ENCODE measurements around the gene FAM89B.

The FAM89B gene

DNA sequence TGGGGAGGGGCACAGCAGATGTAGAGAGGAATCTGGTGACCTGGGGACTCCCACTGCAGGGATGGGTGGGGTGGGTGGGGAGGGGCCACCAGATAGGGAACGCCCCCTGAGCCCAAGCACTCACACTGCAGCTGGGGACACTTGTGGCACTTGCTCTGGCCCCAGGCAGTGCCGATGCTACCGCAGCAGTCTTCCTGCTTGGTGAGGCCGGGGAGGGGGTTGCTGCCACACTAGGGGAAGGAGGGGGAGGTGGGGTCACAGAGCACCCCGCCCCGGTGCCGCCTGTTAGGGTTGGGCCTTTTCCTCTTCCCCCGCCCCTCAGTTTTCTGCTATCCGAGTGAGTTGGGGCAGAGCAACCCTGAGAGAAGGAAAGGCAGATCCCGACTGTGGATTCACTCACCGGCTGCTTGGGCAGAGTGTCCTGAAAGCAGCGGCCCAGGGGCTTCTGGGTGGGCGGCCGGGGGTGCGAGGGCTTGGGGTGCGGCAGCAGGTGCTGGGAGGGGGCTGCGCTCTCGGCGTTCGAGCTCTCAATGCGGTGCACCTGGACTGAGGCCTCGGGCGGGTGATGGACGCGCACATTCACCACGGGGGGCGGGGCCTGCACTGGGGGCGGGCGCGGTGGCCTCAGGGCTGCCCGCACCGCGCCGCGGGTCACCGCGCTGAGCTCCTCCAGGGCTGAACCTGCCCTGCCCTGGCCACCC is 18.9 kb upstream of the FAM89B start:
- H3K9me3 ChIP-seq (ENCODE audit: insufficient read depth, low read length) = no peaks in the 10 kb centered on the region
- H3K4me2 ChIP-seq (ENCODE audit: low read depth, low read length, poor library complexity, severe bottlenecking) = no peak overlapping the region
- no peak overlapping the region for H3K27ac ChIP-seq (ENCODE audit: low read depth, low read length)
- no peak overlapping the region for H3K9ac ChIP-seq (ENCODE audit: low read length)
- H3K79me2 ChIP-seq (ENCODE audit: insufficient read depth, low read length) = no peaks in the 10 kb centered on the region
- no peaks in the 10 kb centered on the region for H4K20me1 ChIP-seq (ENCODE audit: low read depth, low read length)
- no peaks in the 10 kb centered on the region for H3K36me3 ChIP-seq (ENCODE audit: low read length)
- H3F3A ChIP-seq (ENCODE audit: insufficient read depth) = no peaks in the 10 kb centered on the region
- H3K9me2 ChIP-seq (replicated peaks; ENCODE audit: insufficient read depth, low read length) = no peaks in the 10 kb centered on the region
- no peaks in the 10 kb centered on the region for H3K27me3 ChIP-seq (ENCODE audit: low read length)
- no peak overlapping the region for H3K4me3 ChIP-seq (ENCODE audit: insufficient read depth, low read length, poor library complexity, severe bottlenecking)
- no peak for TF ChIP-seq EZH2phosphoT487 (conservative IDR thresholded peaks at IDR 0.05; ENCODE audit: low read length)
- TF ChIP-seq, protein P1, sequence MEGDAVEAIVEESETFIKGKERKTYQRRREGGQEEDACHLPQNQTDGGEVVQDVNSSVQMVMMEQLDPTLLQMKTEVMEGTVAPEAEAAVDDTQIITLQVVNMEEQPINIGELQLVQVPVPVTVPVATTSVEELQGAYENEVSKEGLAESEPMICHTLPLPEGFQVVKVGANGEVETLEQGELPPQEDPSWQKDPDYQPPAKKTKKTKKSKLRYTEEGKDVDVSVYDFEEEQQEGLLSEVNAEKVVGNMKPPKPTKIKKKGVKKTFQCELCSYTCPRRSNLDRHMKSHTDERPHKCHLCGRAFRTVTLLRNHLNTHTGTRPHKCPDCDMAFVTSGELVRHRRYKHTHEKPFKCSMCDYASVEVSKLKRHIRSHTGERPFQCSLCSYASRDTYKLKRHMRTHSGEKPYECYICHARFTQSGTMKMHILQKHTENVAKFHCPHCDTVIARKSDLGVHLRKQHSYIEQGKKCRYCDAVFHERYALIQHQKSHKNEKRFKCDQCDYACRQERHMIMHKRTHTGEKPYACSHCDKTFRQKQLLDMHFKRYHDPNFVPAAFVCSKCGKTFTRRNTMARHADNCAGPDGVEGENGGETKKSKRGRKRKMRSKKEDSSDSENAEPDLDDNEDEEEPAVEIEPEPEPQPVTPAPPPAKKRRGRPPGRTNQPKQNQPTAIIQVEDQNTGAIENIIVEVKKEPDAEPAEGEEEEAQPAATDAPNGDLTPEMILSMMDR (IDR thresholded peaks at IDR 0.05; ENCODE audit: insufficient read depth, low read length, poor library complexity, severe bottlenecking) = no peak
- H2AFZ ChIP-seq (ENCODE audit: low read depth, low read length, severe bottlenecking) = no peak overlapping the region

DNA sequence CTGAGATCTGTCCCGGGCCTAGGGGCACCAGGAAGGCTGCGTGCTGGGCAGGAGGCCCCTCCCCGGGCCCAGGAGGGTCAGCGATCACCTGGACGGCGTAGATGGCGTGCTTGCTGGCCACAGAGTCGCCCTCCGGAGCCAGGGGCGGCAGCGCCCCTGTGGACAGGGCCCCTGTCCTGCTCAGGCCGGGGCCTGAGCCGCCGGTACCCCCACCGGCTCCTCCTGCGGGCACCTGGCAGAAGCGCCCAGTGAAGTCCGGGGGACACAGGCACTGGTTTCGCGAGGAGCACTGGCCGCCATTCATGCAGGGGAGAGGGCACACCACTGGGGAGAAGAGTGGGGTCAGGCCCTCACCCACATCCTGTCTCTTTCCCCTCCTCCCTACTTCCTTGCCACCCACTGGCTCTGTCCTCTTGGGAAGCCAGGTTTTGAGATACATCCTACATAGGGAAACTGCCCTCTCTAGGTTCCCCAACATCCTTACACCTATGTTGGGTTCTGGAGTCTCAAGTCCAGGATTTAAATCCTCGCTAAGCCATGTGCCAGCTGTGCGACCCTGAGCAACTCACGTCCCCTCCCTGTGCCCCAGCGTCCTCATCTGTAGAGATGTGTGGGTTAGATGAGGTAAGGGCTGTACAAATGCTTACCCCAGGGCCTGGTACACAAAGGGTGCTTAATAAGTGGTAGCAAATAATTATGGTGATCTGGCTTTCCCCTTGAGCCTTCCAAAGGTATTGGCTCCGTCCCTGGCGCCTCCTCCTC is 18.1 kb upstream of the FAM89B start:
- no peaks in the 10 kb centered on the region for H3K27me3 ChIP-seq (ENCODE audit: low read length)
- H3K9me2 ChIP-seq (replicated peaks; ENCODE audit: insufficient read depth, low read length) = no peaks in the 10 kb centered on the region
- no peak overlapping the region for H3K27ac ChIP-seq (ENCODE audit: low read depth, low read length)
- no peak for TF ChIP-seq EZH2phosphoT487 (conservative IDR thresholded peaks at IDR 0.05; ENCODE audit: low read length)
- TF ChIP-seq, protein P1 (IDR thresholded peaks at IDR 0.05; ENCODE audit: insufficient read depth, low read length, poor library complexity, severe bottlenecking) = no peak
- no peak overlapping the region for H3K4me3 ChIP-seq (ENCODE audit: insufficient read depth, low read length, poor library complexity, severe bottlenecking)
- no peak overlapping the region for H3K9ac ChIP-seq (ENCODE audit: low read length)
- H3K9me3 ChIP-seq (ENCODE audit: insufficient read depth, low read length) = no peaks in the 10 kb centered on the region
- no peaks in the 10 kb centered on the region for H3F3A ChIP-seq (ENCODE audit: insufficient read depth)
- no peaks in the 10 kb centered on the region for H3K36me3 ChIP-seq (ENCODE audit: low read length)
- no peak overlapping the region for H2AFZ ChIP-seq (ENCODE audit: low read depth, low read length, severe bottlenecking)
- no peaks in the 10 kb centered on the region for H4K20me1 ChIP-seq (ENCODE audit: low read depth, low read length)
- H3K4me2 ChIP-seq (ENCODE audit: low read depth, low read length, poor library complexity, severe bottlenecking) = no peak overlapping the region
- no peaks in the 10 kb centered on the region for H3K79me2 ChIP-seq (ENCODE audit: insufficient read depth, low read length)

DNA sequence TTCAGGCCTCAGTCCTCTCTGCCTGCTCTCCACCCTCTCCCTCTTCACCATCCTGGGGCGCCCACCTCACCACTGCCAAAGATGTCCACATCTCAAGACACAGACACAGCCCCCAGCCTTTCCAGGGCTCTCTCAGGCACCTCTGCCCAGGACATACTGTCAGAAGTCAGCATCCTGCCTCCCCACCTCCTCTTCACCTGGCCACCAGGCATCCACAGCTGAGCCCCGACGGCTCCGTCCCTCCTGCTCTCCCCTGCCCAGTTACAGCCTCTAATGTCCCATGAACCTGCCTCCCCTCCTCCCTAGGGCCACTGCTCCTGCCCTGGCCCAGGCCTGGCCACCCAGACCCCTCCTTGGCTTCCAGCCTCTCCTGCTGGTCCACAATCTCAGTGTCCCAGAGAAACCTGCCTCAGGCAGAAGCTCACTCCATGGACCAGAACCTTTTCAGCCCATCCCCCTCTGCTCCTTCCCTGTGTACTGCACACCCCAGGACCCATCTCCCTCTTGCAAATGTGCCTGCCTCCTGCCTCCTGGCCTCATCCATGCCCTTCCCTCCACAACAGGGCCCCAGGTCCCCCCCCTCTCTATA is 17.4 kb upstream of the FAM89B start:
- H3K9me2 ChIP-seq (replicated peaks; ENCODE audit: insufficient read depth, low read length) = no peaks in the 10 kb centered on the region
- no peak overlapping the region for H3K27ac ChIP-seq (ENCODE audit: low read depth, low read length)
- H3K9me3 ChIP-seq (ENCODE audit: insufficient read depth, low read length) = no peaks in the 10 kb centered on the region
- no peak overlapping the region for H3K9ac ChIP-seq (ENCODE audit: low read length)
- H2AFZ ChIP-seq (ENCODE audit: low read depth, low read length, severe bottlenecking) = no peak overlapping the region
- no peaks in the 10 kb centered on the region for H3F3A ChIP-seq (ENCODE audit: insufficient read depth)
- H3K4me3 ChIP-seq (ENCODE audit: insufficient read depth, low read length, poor library complexity, severe bottlenecking) = no peak overlapping the region
- no peaks in the 10 kb centered on the region for H3K79me2 ChIP-seq (ENCODE audit: insufficient read depth, low read length)
- TF ChIP-seq EZH2phosphoT487 (conservative IDR thresholded peaks at IDR 0.05; ENCODE audit: low read length) = no peak
- TF ChIP-seq, protein P1 (IDR thresholded peaks at IDR 0.05; ENCODE audit: insufficient read depth, low read length, poor library complexity, severe bottlenecking) = no peak
- H3K27me3 ChIP-seq (ENCODE audit: low read length) = no peaks in the 10 kb centered on the region
- no peaks in the 10 kb centered on the region for H4K20me1 ChIP-seq (ENCODE audit: low read depth, low read length)
- no peak overlapping the region for H3K4me2 ChIP-seq (ENCODE audit: low read depth, low read length, poor library complexity, severe bottlenecking)
- H3K36me3 ChIP-seq (ENCODE audit: low read length) = no peaks in the 10 kb centered on the region

All from SU-DHL-6 (cell line).